Measurements from ENCODE around the gene SH3YL1. TPM values are rescaled to one million over a fixed set of nuclear protein-coding genes. Genes with fewer than 3 reads are reported as not detected.

Gene SH3YL1
- 19.0 TPM for polyA plus RNA-seq (2012; ENCODE audit: insufficient read depth, insufficient read length, low read depth)

- no peaks in the 10 kb centered on the region for H3K9me3 ChIP-seq
- peak within 1 kb of the TSS; percentile 85 for H3K4me3 ChIP-seq (ENCODE audit: low read depth, low read length)
- no peak for DNase-seq
- H3K36me3 ChIP-seq: no peaks in the 10 kb centered on the region
- no peak for TF ChIP-seq CTCF (IDR thresholded peaks at IDR 0.05; ENCODE audit: low read depth, low read length)
- no peaks in the 10 kb centered on the region for H3K27me3 ChIP-seq
- no peaks in the 10 kb centered on the region for H3K4me1 ChIP-seq
Observed at GRCh38 chr2:263774-264492, at the start of gene SH3YL1. SH3YL1 (minus strand) TSS chr2:264032; CDS start chr2:263984, 48 bp downstream.

GRCh38 chr2:310994-311393, 47.2 kb upstream of the SH3YL1 start:
- TF ChIP-seq CTCF (IDR thresholded peaks at IDR 0.05; ENCODE audit: low read depth, low read length): no peak
- no peaks in the 10 kb centered on the region for H3K27me3 ChIP-seq
- no peak overlapping the region for H3K4me3 ChIP-seq (ENCODE audit: low read depth, low read length)
- DNase-seq: no peak
- H3K9me3 ChIP-seq: no peaks in the 10 kb centered on the region
- H3K36me3 ChIP-seq: no peaks in the 10 kb centered on the region
- H3K4me1 ChIP-seq: no peaks in the 10 kb centered on the region

GRCh38 chr2:309954-310510, 46.2 kb upstream of the SH3YL1 start:
- no peak for TF ChIP-seq CTCF (IDR thresholded peaks at IDR 0.05; ENCODE audit: low read depth, low read length)
- no peaks in the 10 kb centered on the region for H3K9me3 ChIP-seq
- no peaks in the 10 kb centered on the region for H3K4me1 ChIP-seq

GRCh38 chr2:309148-309953, 45.5 kb upstream of the SH3YL1 start:
- Histone ChIP-seq H3K27me3 (no peaks in the 10 kb centered on the region), H3K4me3 (ENCODE audit: low read depth, low read length) (no peak overlapping the region), H3K36me3 (no peaks in the 10 kb centered on the region), H3K9me3 (no peaks in the 10 kb centered on the region), H3K4me1 (no peaks in the 10 kb centered on the region)
- DNase-seq: no peak
- TF ChIP-seq CTCF (IDR thresholded peaks at IDR 0.05; ENCODE audit: low read depth, low read length): no peak

More at GRCh38 chr2:309954-310510, 46.2 kb upstream of the SH3YL1 start:
- Histone ChIP-seq H3K27me3 (no peaks in the 10 kb centered on the region), H3K36me3 (no peaks in the 10 kb centered on the region), H3K4me3 (ENCODE audit: low read depth, low read length) (no peak overlapping the region)
- no peak for DNase-seq

- TF ChIP-seq CTCF (IDR thresholded peaks at IDR 0.05; ENCODE audit: low read depth, low read length): no peak
- Histone ChIP-seq H3K4me1 (no peaks in the 10 kb centered on the region), H3K9me3 (no peaks in the 10 kb centered on the region), H3K36me3 (no peaks in the 10 kb centered on the region), H3K4me3 (ENCODE audit: low read depth, low read length) (no peak overlapping the region), H3K27me3 (no peaks in the 10 kb centered on the region)
- DNase-seq: no peak
Observed at GRCh38 chr2:305366-305765, 41.5 kb upstream of the SH3YL1 start.
